Upper lobe of right lung (tissue), 1 donor: Measurements from ENCODE around the gene MET. TPM values are rescaled to one million over a fixed set of nuclear protein-coding genes. Genes with fewer than 3 reads are reported as not detected.

ENCODE experiments used
- ATAC-seq: fragments of 200-7000 bp; cut with Tn5 transposase; one replicate; pipeline ENCODE4 v1.9.1; 2020; ENCODE audit warnings: mild to moderate bottlenecking, moderate library complexity
- DNase-seq: peaks from one replicate; pipeline ENCODE4 v3.0.0-alpha.2; 2020
- H3K27ac ChIP-seq: fragments of 200-600 bp; one replicate; pipeline ENCODE4 v1.8.0; 2022
- H3K27me3 ChIP-seq: fragments of 200-600 bp; one replicate; pipeline ENCODE4 v1.8.0; 2022; ENCODE audit warnings: mild to moderate bottlenecking
- H3K36me3 ChIP-seq: fragments of 200-600 bp; one replicate; pipeline ENCODE4 v1.8.0; 2022
- H3K4me1 ChIP-seq: fragments of 200-600 bp; one replicate; pipeline ENCODE4 v1.8.0; 2022
- H3K4me3 ChIP-seq: fragments of 200-600 bp; one replicate; pipeline ENCODE4 v1.8.0; 2022; ENCODE audit warnings: mild to moderate bottlenecking
- H3K9me3 ChIP-seq: fragments of 200-600 bp; one replicate; pipeline ENCODE4 v1.8.0; 2022
- intact Hi-C: fragments of 100-400 bp; cut with DNase I; formaldehyde crosslinking; loops from one replicate; pipeline ENCODE4 v1.11.0; 2022
- total RNA-seq: library from RNA; stranded (reverse); fragmentation: NEBNext Ultra II Directional; extraction: Animal tissue kit (Norgen Biotek cat#: 25700); gene quantifications from one replicate; pipeline ENCODE4 v1.2.1, GENCODE V29; 2021
- TF ChIP-seq, protein P1 (sequence below): fragments of 200-600 bp; IDR thresholded peaks from one replicate; pipeline ENCODE4 v1.8.0; 2022; ENCODE audit warnings: antibody characterized with exemption
- donor health status: DM: no; HTN: yes; CAD: no; lungs with severe emphysema.

Gene MET
- total RNA-seq, 1 donor from 2014 or later = 69.6 TPM

DNA sequence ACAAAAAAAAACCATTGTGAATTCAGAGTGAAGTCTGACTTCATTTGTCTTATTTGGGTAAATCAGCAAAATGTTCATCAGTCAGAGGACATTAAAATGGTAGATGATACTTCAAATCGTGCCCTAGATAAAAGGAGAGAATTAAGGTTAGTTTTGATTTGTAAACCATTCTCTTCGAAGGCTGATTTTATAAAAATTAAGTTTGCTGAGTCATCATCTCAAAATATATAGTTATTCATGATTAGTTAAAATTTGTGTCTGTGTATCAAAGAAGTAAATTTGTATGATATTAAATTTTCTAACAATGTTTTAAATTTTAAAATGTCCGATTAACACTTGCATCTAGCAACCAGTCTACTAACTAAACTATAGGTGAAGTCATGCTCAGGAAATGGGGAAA is 35.3 kb downstream of the MET start:
- Histone ChIP-seq H3K27ac (no peak overlapping the region), H3K4me1 (peaks cover 4% of the 10 kb centered on the region), H3K27me3 (no peaks in the 10 kb centered on the region), H3K36me3 (no peaks in the 10 kb centered on the region), H3K9me3 (no peaks in the 10 kb centered on the region), H3K4me3 (no peak overlapping the region)
- no peak for DNase-seq
- ATAC-seq = no peak
- intact Hi-C loops = no loop called here
- TF ChIP-seq, protein P1, sequence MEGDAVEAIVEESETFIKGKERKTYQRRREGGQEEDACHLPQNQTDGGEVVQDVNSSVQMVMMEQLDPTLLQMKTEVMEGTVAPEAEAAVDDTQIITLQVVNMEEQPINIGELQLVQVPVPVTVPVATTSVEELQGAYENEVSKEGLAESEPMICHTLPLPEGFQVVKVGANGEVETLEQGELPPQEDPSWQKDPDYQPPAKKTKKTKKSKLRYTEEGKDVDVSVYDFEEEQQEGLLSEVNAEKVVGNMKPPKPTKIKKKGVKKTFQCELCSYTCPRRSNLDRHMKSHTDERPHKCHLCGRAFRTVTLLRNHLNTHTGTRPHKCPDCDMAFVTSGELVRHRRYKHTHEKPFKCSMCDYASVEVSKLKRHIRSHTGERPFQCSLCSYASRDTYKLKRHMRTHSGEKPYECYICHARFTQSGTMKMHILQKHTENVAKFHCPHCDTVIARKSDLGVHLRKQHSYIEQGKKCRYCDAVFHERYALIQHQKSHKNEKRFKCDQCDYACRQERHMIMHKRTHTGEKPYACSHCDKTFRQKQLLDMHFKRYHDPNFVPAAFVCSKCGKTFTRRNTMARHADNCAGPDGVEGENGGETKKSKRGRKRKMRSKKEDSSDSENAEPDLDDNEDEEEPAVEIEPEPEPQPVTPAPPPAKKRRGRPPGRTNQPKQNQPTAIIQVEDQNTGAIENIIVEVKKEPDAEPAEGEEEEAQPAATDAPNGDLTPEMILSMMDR = no peak

DNA sequence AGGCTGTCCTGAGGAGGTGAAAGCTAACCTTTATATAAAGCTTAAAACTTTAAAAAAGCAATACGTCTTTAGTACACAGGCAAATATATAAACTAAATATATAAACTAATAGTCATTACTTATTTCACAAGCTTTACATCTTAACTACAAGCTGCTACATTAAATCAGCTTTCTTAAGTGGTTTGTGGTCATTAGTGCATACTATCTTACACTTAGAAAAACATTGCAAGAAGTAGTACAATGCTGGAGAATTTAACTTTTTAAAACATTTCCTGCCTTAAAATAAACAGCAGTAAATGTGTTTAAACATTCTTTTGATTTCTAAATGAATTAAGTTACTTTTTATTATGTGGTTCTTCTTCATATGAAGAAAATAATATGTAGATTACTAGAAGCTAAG is 36.3 kb downstream of the MET start:
- Histone ChIP-seq H3K4me1 (no peaks in the 10 kb centered on the region), H3K27ac (no peak overlapping the region), H3K36me3 (no peaks in the 10 kb centered on the region), H3K27me3 (no peaks in the 10 kb centered on the region), H3K4me3 (no peak overlapping the region), H3K9me3 (no peaks in the 10 kb centered on the region)
- ATAC-seq = no peak
- TF ChIP-seq, protein P1 = no peak
- DNase-seq = no peak
- intact Hi-C loops = no loop called here

- intact Hi-C loops = no loop called here
- H3K27ac ChIP-seq = no peak overlapping the region
- H3K9me3 ChIP-seq = no peaks in the 10 kb centered on the region
- no peaks in the 10 kb centered on the region for H3K36me3 ChIP-seq
- H3K4me1 ChIP-seq = no peaks in the 10 kb centered on the region
- ATAC-seq = no peak
- no peak for DNase-seq
- TF ChIP-seq, protein P1 = no peak
- H3K27me3 ChIP-seq = no peaks in the 10 kb centered on the region
- no peak overlapping the region for H3K4me3 ChIP-seq
These were observed 36.9 kb downstream of the MET start for GRCh38 chr7:116708861-116709260.

GRCh38 chr7:116709336-116709735 is 37.3 kb downstream of the MET start:
- intact Hi-C loops = no loop called here
- no peaks in the 10 kb centered on the region for H3K27me3 ChIP-seq
- TF ChIP-seq, protein P1 = no peak
- ATAC-seq = no peak
- DNase-seq = no peak
- H3K36me3 ChIP-seq = no peaks in the 10 kb centered on the region
- H3K4me3 ChIP-seq = no peak overlapping the region
- H3K4me1 ChIP-seq = no peaks in the 10 kb centered on the region
- no peak overlapping the region for H3K27ac ChIP-seq
- no peaks in the 10 kb centered on the region for H3K9me3 ChIP-seq

DNA sequence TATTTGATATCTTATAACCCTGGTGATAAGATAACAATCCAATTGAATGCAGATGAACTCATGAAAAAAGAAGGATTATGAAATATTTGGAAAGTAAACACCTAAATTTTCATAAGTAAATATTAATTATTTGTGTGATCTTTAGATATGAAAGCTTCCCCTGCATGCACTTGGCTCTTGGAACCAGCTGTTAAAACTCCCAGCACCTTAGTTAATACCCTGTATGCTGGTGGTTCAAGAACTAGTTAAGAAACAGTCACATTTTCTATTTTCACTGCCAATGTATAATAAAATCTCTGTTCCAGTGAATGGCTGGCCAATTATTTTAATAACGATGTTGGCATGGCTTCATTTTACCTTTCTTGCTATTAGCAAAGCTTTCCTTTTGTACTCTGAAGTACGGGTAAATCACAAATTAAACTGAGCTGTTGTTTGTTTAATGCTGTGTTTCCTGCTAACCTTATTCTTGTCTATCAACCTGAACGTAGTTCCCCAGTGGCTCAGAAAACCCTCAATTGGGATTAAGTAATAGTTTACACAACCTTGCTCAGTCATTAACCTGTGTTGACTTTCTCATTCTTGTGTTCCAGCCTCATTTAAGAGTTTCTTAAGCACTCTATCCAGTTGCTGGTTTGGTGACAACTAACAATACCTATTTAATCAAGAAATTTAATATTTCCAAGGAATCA is 38.9 kb downstream of the MET start:
- DNase-seq (no peak), ATAC-seq (peak; percentile 89)
- no peaks in the 10 kb centered on the region for H3K27me3 ChIP-seq
- TF ChIP-seq, protein P1 = no peak
- no peak overlapping the region for H3K4me3 ChIP-seq
- no peaks in the 10 kb centered on the region for H3K9me3 ChIP-seq
- intact Hi-C loops = no loop called here
- H3K27ac ChIP-seq = peak overlapping the region; percentile 3
- H3K36me3 ChIP-seq = no peaks in the 10 kb centered on the region
- H3K4me1 ChIP-seq = no peaks in the 10 kb centered on the region

GRCh38 chr7:116711790-116712189 is 39.8 kb downstream of the MET start:
- intact Hi-C loops = no loop called here
- no peak overlapping the region for H3K27ac ChIP-seq
- ATAC-seq (peak; percentile 27), DNase-seq (no peak)
- no peaks in the 10 kb centered on the region for H3K9me3 ChIP-seq
- no peak overlapping the region for H3K4me3 ChIP-seq
- H3K4me1 ChIP-seq = no peaks in the 10 kb centered on the region
- H3K27me3 ChIP-seq = no peaks in the 10 kb centered on the region
- H3K36me3 ChIP-seq = no peaks in the 10 kb centered on the region
- TF ChIP-seq, protein P1 = no peak
